Epithelial cell of proximal tubule (primary cell): ENCODE results near the gene DUSP1. TPM values are rescaled to one million over a fixed set of nuclear protein-coding genes. Genes with fewer than 3 reads are reported as not detected.

ENCODE experiments used
- DNase-seq: peaks from one replicate; pipeline ENCODE4 v3.0.0-alpha.2; 2011; ENCODE audit warnings: low read depth
- H3K4me3 ChIP-seq: 2 replicates; pipeline ENCODE4 v1.5.1; 2011; ENCODE audit warnings: low read depth, mild to moderate bottlenecking, low read length
- total RNA-seq: library from RNA; depleted of rRNA; stranded (reverse); fragments of >200 nt; gene quantifications from 2 replicates; pipeline ENCODE4 v1.2.3, GENCODE V29; 2015
- TF ChIP-seq, protein P1 (sequence below): conservative IDR thresholded peaks from 2 replicates; pipeline ENCODE4 v1.5.1; 2012; ENCODE audit warnings: low read depth, mild to moderate bottlenecking, low read length

Gene DUSP1
- total RNA-seq, 1 donor from 2014 or later, result 215 TPM

DNA sequence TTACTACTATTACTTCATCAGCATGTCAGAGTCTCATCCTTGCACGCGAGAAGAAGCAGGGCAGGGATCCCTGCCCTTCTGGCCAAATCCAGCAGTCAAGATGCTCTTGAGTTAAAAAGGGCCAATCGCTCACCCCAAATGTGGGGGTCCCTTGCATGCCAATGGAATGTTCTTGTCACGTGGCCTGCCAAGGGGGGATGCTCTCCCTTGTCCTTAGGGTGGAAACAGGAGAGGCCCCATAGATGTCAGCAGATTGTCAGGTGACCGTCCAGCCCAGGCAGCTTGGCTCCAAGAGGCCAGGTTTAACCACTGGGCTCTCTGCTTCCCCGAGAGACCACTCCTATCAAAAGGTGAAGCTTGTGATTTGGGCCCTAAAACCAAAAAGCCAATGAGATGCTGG, 25.3 kb upstream of the DUSP1 start:
- DNase-seq, result no peak
- H3K4me3 ChIP-seq, result no peak overlapping the region
- TF ChIP-seq, protein P1, sequence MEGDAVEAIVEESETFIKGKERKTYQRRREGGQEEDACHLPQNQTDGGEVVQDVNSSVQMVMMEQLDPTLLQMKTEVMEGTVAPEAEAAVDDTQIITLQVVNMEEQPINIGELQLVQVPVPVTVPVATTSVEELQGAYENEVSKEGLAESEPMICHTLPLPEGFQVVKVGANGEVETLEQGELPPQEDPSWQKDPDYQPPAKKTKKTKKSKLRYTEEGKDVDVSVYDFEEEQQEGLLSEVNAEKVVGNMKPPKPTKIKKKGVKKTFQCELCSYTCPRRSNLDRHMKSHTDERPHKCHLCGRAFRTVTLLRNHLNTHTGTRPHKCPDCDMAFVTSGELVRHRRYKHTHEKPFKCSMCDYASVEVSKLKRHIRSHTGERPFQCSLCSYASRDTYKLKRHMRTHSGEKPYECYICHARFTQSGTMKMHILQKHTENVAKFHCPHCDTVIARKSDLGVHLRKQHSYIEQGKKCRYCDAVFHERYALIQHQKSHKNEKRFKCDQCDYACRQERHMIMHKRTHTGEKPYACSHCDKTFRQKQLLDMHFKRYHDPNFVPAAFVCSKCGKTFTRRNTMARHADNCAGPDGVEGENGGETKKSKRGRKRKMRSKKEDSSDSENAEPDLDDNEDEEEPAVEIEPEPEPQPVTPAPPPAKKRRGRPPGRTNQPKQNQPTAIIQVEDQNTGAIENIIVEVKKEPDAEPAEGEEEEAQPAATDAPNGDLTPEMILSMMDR, result no peak

DNA sequence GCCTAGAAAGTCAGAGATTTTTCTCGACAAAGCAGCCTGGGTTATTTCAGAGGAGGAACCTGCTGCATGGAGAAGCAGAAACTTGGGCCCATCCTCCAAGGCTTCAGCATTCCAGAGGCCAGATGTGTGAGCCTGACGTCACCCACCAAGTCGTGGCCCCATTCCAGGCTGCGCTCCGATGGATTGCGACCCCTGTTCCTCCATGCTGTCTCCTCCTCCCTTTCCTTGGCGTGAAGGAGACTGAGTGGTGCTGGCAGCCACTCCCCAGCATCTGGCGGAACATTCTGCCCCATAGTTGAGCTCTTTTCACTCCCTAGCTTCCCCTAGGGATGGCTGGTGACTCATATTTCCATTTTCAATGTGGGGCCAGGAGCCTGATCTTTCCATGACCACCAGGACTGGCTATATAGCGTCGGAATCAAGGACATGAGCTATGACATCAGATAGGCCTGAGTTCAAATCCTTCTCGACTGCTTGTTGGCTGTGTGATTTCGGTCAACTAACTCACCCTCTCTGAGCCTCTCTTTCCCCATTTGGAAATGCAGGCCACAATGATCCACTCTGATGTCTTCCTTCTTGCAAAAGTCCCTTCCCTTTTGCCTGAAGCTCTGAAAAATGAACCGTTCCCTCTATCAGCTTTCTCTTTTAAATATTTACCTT, 24.5 kb upstream of the DUSP1 start:
- peak; percentile 56 for DNase-seq
- TF ChIP-seq, protein P1, result no peak
- H3K4me3 ChIP-seq, result no peak overlapping the region

DNA sequence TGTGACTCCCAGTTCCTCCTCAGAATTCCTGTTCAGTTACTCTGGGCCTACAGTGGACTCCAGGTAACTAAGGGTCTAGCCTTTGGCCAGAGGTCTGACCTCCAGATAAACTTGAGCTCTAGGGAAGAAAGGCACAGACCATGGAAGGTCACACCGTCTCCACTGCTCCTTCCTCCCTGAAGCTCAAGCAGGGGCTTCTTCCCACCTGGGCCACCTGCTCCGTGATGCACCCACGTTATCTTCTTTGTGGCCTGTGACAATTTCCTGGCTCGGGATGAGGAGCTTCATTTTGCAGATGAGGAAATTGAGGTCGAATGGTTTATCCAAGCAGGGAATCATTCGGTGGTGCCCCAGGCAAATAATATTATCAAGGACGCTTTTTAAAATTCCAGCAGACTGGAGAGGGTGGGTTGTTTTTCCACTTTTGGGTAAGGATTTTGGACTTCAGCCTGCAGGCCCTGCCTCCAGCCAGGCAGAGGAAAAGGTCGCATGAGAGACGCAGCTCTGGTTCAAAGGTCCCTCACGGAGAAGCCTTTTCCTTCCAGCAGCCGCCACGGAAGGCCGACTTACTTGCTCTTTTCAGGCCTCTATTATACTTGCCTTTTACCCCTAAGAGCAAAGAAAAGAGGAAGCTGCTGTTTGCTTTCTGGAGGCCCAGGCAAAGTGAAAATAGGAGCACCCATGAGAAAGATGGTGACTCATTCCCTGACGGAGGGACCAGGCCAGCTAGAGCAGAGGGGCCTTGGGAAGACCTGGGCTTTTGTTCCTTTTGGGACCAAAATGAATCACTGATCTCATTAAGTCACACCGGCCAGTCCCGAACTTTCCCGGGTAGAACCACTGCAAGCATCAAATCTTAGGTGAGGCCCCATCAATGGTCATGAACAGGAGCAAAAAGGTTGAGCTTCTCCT, 22.8 kb upstream of the DUSP1 start:
- TF ChIP-seq, protein P1, result no peak
- DNase-seq, result no peak

DNA sequence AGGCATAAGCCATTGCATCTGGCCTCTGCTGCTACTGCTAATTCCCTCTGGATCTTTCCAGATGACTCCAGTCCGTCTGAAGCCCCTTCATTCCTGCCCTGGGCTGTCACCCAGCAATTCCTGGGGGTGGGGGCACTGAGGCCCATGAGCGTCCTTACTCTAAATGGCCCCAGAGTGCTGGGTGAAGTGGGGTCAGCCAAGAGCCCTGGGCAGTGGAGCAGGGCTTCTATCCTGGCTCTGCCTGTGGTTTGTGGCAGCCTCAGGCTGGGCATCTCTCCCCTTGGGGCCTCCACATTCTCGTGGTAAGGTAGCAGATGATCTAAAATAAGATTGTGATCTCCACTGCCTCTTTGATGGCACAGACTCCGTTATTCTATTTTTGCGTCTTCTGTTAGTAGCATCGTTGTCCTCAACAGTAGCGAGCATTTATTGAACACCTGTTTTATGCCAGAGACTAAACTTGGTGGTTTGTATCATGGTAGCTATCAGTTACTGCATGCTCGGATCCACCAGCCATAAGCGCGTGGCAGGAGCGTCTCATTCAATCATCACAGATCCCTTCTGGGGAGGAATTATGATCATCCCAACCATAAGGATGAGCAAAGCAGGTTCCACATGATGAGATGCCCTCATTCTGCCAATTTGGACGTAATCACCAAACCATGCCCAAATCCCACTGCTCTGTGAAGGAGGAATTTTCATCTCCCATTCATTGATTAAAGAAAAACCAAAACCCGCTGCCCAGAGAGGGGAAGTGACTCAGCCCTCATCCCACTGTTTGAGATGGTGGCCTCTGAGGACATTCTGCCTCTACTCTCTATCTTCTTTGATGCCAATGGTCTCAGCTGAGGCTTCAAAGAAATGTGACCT, 21.9 kb upstream of the DUSP1 start:
- no peak for DNase-seq
- TF ChIP-seq, protein P1, result no peak
- no peak overlapping the region for H3K4me3 ChIP-seq

More for the DNA sequence above, 22.8 kb upstream of the DUSP1 start:
- H3K4me3 ChIP-seq, result no peak overlapping the region

DNA sequence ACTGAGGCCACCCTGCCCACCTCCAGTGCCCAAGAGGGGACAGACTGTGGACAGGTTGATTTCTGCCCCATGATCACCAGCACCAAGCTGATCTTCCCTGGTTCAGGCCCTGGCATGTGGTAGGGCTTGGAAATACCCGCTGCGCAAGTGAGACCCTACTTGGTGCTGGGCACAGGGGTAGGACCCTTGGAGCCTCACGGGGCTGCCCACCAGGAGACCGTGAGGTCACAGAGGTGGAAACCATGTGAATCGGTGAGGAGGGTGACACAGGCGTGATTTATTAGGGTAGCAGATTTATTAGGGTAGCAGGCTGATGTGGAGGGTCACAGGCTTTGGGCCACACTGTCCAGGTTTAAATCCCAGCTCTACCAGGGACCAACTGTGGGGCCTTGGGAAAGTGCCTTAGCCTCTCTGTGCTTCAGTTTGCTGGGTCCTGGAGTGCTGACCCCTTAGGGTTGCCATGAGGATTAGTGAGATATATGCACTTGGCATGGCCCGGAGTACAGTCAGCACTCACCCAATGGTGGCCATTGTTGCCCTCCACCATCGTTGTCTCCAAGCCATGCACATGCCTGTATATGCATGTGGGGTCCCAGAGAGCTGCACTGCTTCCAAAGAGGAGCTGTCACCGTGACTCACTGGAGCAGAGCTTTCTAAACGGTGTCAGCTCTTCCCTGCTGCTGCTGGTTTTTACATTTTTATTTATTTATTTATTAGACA, 20.9 kb upstream of the DUSP1 start:
- TF ChIP-seq, protein P1, result no peak
- DNase-seq, result no peak
- H3K4me3 ChIP-seq, result no peak overlapping the region

DNA sequence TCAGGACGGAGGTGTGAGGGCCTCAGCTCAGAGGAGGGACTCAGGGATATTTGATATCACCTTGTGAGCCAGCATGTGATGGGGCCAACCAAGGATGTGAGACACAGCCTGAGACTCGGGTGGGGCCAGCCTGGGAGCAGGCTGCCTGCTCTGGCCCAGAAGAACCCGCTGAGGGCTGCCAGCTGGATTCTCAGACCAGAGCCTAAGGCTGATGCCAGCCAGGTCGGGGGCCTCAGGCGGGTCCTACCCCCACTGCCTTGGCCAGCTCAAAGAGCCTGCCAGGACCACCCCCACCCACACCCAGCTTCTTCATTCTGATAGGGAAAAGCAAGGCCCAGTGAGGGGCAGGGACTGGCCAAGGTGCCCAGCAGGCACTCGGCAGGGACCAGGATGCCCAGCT, 20.3 kb upstream of the DUSP1 start:
- DNase-seq, result no peak
- TF ChIP-seq, protein P1, result no peak
- H3K4me3 ChIP-seq, result no peak overlapping the region
